Measurements from ENCODE around the gene KDELR1.

KDELR1 gene

GRCh38 chr19:48382286-48382685 lies 9.1 kb downstream of the KDELR1 start:
- TF ChIP-seq TSHZ2 (CRISPR knock-in tag; IDR thresholded peaks at IDR 0.05) (no peak), BACH2 (CRISPR knock-in tag; IDR thresholded peaks at IDR 0.05; ENCODE audit: borderline replicate concordance) (no peak), TCF4 (CRISPR knock-in tag; IDR thresholded peaks at IDR 0.05; ENCODE audit: borderline replicate concordance) (no peak), ZFP30 (CRISPR knock-in tag; IDR thresholded peaks at IDR 0.05) (no peak), OSR1 (CRISPR knock-in tag; IDR thresholded peaks at IDR 0.05) (no peak), ZNF8 (CRISPR knock-in tag; IDR thresholded peaks at IDR 0.05) (no peak), CREB5 (CRISPR knock-in tag; IDR thresholded peaks at IDR 0.05; ENCODE audit: low read depth) (no peak), ARNTL (CRISPR knock-in tag; IDR thresholded peaks at IDR 0.05; ENCODE audit: borderline replicate concordance, low read depth) (no peak), CSDC2 (CRISPR knock-in tag; IDR thresholded peaks at IDR 0.05) (no peak), TOX (CRISPR knock-in tag; IDR thresholded peaks at IDR 0.05; ENCODE audit: borderline replicate concordance) (no peak)
- ATAC-seq = no peak

GRCh38 chr19:48381178-48381950 lies 10.0 kb downstream of the KDELR1 start:
- ATAC-seq = no peak
- TF ChIP-seq RARB (CRISPR knock-in tag; IDR thresholded peaks at IDR 0.05) = no peak
- no peak for TF ChIP-seq TOX (CRISPR knock-in tag; IDR thresholded peaks at IDR 0.05; ENCODE audit: borderline replicate concordance)
- TF ChIP-seq CSDC2 (CRISPR knock-in tag; IDR thresholded peaks at IDR 0.05) = no peak
- TF ChIP-seq POU6F1 (CRISPR knock-in tag; IDR thresholded peaks at IDR 0.05; ENCODE audit: borderline replicate concordance, low read depth) = no peak
- no peak for TF ChIP-seq GLIS3 (CRISPR knock-in tag; IDR thresholded peaks at IDR 0.05)
- no peak for TF ChIP-seq ESRRG (CRISPR knock-in tag; IDR thresholded peaks at IDR 0.05)
- TF ChIP-seq BACH2 (CRISPR knock-in tag; IDR thresholded peaks at IDR 0.05; ENCODE audit: borderline replicate concordance) = no peak
- no peak for TF ChIP-seq ISL1 (CRISPR knock-in tag; IDR thresholded peaks at IDR 0.05)
- no peak for TF ChIP-seq SNAI2 (CRISPR knock-in tag; IDR thresholded peaks at IDR 0.05)
- no peak for TF ChIP-seq TCF4 (CRISPR knock-in tag; IDR thresholded peaks at IDR 0.05; ENCODE audit: borderline replicate concordance)
- TF ChIP-seq ZFP30 (CRISPR knock-in tag; IDR thresholded peaks at IDR 0.05) = no peak
- no peak for TF ChIP-seq ZNF8 (CRISPR knock-in tag; IDR thresholded peaks at IDR 0.05)
- no peak for TF ChIP-seq ZNF70 (CRISPR knock-in tag; IDR thresholded peaks at IDR 0.05)
- no peak for TF ChIP-seq OSR1 (CRISPR knock-in tag; IDR thresholded peaks at IDR 0.05)
- no peak for TF ChIP-seq CREB5 (CRISPR knock-in tag; IDR thresholded peaks at IDR 0.05; ENCODE audit: low read depth)
- TF ChIP-seq ARNTL (CRISPR knock-in tag; IDR thresholded peaks at IDR 0.05; ENCODE audit: borderline replicate concordance, low read depth) = no peak
- no peak for TF ChIP-seq ZC3H10 (CRISPR knock-in tag; IDR thresholded peaks at IDR 0.05)
- no peak for TF ChIP-seq ZNF565 (CRISPR knock-in tag; conservative IDR thresholded peaks at IDR 0.05; ENCODE audit: low read depth)
- no peak for TF ChIP-seq ZFP3 (CRISPR knock-in tag; IDR thresholded peaks at IDR 0.05)
- TF ChIP-seq TSHZ2 (CRISPR knock-in tag; IDR thresholded peaks at IDR 0.05) = no peak
